NT2/D1 (cell line): Measurements from ENCODE around the gene COA8.

Experiments used
- SUZ12 ChIP-seq: IDR thresholded peaks from 2 replicates; pipeline ENCODE4 v1.6.1; 2011; ENCODE audit not compliant: insufficient read length, insufficient read depth; ENCODE audit errors: extremely low read depth
- YY1 ChIP-seq: IDR thresholded peaks from 2 replicates; pipeline ENCODE4 v1.6.1; 2011; ENCODE audit not compliant: insufficient read length, insufficient read depth

- TF ChIP-seq YY1, result no peak
- no peak for TF ChIP-seq SUZ12
Measured at GRCh38 chr14:103517721-103518421, 44.9 kb upstream of the COA8 start.
